Measurements from ENCODE around the gene MARCHF5.

DNA sequence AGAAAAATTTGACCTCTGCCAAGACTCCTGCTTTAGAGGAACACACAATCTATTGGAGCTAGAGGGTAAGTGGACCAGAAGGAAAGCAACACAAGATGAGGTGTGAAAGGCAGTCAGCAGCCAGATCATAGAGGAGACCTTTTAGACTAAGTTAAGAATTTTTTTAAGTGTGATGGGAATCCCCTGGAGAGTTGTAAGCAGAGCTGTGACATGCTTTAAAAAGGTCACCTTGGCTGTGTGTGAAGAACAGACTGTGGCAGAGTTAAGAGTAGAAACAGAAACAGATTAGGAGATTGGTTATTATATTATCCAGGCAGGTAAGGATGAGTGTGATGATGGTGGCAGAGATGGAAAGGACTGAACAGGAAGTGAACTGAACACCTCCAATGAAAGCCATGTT lies 23.6 kb upstream of the MARCHF5 start:
- no peak for TF ChIP-seq POLR2A (IDR thresholded peaks at IDR 0.05)
- TF ChIP-seq, protein P1, sequence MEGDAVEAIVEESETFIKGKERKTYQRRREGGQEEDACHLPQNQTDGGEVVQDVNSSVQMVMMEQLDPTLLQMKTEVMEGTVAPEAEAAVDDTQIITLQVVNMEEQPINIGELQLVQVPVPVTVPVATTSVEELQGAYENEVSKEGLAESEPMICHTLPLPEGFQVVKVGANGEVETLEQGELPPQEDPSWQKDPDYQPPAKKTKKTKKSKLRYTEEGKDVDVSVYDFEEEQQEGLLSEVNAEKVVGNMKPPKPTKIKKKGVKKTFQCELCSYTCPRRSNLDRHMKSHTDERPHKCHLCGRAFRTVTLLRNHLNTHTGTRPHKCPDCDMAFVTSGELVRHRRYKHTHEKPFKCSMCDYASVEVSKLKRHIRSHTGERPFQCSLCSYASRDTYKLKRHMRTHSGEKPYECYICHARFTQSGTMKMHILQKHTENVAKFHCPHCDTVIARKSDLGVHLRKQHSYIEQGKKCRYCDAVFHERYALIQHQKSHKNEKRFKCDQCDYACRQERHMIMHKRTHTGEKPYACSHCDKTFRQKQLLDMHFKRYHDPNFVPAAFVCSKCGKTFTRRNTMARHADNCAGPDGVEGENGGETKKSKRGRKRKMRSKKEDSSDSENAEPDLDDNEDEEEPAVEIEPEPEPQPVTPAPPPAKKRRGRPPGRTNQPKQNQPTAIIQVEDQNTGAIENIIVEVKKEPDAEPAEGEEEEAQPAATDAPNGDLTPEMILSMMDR (IDR thresholded peaks at IDR 0.05) = no peak
